Body of pancreas (tissue), 4 donors: ENCODE data around the gene SAMMSON.

Experiments used
- CTCF ChIP-seq, 7 experiments: fragments of 450-650 bp in 4 of 7; fragments of 200-600 bp in 3 of 7; sonication (generic) in 3 of 7; IDR thresholded peaks; one replicate each; pipeline ENCODE4 v1.5.1; 2016 to 2019; ENCODE audit warnings: antibody characterized with exemption in 7 of 7
- POLR2A ChIP-seq, 3 donors: fragments of 450-650 bp; IDR thresholded peaks; one replicate each; pipeline ENCODE4 v1.6.1; 2016; ENCODE audit warnings: antibody characterized with exemption in 3 of 3, mild to moderate bottlenecking in 2 of 3

- TF ChIP-seq CTCF (IDR thresholded peaks at IDR 0.05) (no peak), POLR2A (IDR thresholded peaks at IDR 0.05) (no peak)
Observed at GRCh38 chr3:69998759-69999139, 784 bp upstream of the SAMMSON start.
